GM19043 (cell line): ENCODE measurements around the gene OR2A2.

Source experiments
- ATAC-seq: cut with Tn5 transposase; IDR thresholded peaks from one replicate; pipeline ENCODE4 v1.9.1; 2021; ENCODE audit warnings: low read depth; ENCODE audit not compliant: unreplicated experiment

The OR2A2 gene

GRCh38 chr7:144134116-144134515 lies 24.7 kb downstream of the OR2A2 start:
- no peak for ATAC-seq

- ATAC-seq = no peak
Observed at GRCh38 chr7:144137501-144137900, 28.1 kb downstream of the OR2A2 start.

GRCh38 chr7:144142187-144142586 lies 32.8 kb downstream of the OR2A2 start:
- ATAC-seq = no peak

- ATAC-seq = no peak
Observed at GRCh38 chr7:144144426-144144825, 35.0 kb downstream of the OR2A2 start.

GRCh38 chr7:144148224-144148827 lies 38.9 kb downstream of the OR2A2 start:
- ATAC-seq = no peak

- no peak for ATAC-seq
Observed at GRCh38 chr7:144158861-144159260, 49.5 kb downstream of the OR2A2 start.
